GM21723 (cell line): Measurements from ENCODE around the gene PPP1R16B.
"Not testable (repeated sequence)": the region's sequence is repeated elsewhere in the genome, so short reads cannot be mapped to it uniquely, and the experiment has no call there.

Experiments
- ATAC-seq: cut with Tn5 transposase; IDR thresholded peaks from one replicate; pipeline ENCODE4 v1.9.1; 2021; ENCODE audit warnings: mild to moderate bottlenecking, moderate library complexity; ENCODE audit not compliant: unreplicated experiment

PPP1R16B gene

GRCh38 chr20:38842558-38842981 lies 37.1 kb downstream of the PPP1R16B start:
- peak; percentile 92 for ATAC-seq

DNA sequence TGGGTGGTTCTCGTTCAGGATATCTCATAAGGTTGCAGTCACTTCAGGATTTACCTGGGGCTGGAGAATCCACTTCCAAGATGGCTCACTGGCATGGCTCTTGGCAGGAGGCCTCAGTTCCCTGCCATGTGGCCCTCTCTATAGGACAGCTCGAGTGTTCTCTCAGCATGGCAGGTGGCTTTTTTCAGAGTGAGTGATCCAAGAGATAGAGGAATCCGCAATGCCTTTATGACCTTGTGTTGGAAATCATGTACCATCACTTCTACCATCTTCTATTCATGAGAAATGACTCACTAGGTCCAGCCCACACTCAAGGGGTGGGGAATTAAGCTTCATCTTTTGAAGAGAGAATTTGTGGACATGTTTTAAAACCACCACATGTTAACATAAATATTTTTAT lies 37.8 kb downstream of the PPP1R16B start:
- ATAC-seq, result no peak

DNA sequence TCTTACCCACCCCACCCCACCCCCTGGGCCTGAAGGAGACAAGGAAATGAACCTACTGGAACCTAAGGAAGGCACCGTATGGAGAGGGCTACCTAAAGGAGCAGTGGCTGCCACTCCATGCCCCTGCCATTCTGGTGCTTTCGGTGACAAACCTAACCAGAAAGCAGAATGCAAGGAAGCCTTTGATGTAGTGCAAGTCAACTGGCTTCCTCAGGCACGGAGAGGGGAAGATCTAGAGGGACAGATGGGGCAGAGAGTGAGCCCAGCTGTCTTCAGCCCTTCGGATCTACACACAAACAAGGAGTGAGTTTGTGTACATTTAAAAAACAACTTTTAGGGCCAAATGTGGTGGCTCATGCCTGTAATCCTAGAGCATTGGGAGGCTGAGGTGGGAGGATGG lies 39.5 kb downstream of the PPP1R16B start:
- no peak for ATAC-seq

DNA sequence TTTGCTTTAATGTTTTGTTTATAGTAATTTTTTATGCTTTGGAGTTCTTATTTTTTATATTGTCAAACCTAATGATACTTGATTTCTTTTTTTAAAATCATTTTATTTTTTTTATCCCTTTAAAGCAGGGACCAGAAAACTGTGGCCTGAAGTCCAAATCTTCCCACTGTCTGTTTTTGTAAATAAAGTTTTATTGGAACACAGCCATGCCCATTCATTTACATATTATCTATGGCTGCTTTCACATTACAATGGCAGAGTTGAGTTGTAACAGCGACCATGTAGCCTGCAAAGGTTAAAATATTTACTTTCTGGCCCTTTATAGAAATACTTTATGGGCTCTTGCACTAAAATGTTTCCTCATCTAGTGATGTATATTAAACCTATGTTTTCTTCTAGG lies 42.3 kb downstream of the PPP1R16B start:
- no peak for ATAC-seq

DNA sequence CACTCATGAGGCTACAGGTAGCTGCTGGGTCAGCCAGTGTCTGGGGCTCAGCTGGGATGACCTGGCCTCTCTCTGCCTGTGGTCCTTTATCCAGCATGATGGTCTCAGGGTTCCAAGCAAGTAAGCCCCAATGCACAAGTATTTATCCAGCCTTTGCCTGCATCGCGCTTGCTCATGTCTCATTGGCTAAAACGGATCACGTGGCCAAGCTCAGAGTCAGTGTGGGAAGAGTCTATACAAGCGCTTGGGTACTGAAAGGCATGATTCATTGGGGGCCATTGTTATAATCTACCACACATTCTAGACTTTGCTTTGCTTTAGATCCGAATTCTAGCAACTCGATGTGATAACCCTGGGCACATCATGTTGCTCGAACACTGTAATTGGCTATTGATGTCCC lies 48.3 kb downstream of the PPP1R16B start:
- ATAC-seq, result no peak

GRCh38 chr20:38854654-38855066 lies 49.2 kb downstream of the PPP1R16B start:
- no peak for ATAC-seq

GRCh38 chr20:38855356-38855755 lies 49.9 kb downstream of the PPP1R16B start:
- no peak for ATAC-seq

DNA sequence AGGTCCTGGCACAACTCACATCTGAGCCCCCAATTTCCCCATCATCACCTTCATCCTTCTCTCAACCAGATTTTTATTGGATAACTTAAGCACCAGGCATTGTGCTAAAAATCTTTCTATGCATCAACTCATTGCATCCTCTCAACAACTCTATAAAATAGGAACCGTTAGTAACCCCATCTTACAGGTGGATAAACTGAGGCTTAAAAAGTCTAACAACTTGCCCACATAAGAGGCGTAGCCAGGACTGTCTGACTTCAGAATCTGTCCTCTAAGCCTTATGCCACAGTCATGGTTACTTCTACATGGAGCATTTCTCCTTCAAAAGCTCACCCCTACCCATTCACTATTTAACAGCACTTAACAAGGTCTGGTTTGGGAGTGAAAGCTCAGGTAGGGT lies 51.1 kb downstream of the PPP1R16B start:
- no peak for ATAC-seq

GRCh38 chr20:38857703-38858102 lies 52.2 kb downstream of the PPP1R16B start:
- no peak for ATAC-seq

GRCh38 chr20:38859070-38859690 lies 53.7 kb downstream of the PPP1R16B start:
- ATAC-seq, result peak; percentile 40

DNA sequence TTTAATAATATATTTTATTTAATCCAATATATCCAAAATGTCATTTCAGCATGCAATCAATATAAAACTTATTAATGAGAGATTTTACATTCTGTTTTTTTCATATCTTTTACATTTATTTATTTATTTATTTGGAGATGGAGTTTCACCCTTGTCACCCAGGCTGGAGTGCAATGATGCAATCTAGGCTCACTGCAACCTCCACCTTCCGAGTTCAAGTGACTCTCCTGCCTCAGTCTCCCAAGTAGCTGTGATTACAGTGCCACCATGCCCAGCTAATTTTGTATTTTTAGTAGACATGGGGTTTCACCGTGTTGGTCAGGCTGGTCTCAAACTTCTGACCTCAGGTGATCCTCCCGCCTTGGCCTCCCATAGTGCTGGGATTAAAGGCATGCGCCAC lies 54.4 kb downstream of the PPP1R16B start:
- ATAC-seq, result not testable (repeated sequence)

GRCh38 chr20:38861071-38861401 lies 55.5 kb downstream of the PPP1R16B start:
- no peak for ATAC-seq

DNA sequence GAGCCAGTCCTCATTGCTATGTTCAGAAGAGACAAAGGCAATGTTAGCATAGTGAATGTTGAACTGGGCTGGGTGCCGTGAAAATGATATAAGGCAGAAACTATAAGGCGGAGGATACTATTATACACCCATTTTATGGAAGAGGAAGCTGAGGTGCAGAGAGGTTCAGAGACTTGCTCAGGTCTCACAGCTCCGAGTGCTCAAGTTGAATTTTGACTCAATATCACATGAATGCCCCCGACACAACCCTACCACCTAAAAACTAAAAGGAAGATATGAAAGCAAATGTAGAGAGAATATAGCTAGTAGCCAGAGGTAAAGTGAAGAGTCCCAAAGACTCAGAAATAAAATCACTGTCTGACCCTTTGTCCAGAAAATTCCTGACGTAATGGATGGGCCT lies 56.7 kb downstream of the PPP1R16B start:
- ATAC-seq, result no peak

- peak; percentile 71 for ATAC-seq
Measured at GRCh38 chr20:38863024-38863851, 57.7 kb downstream of the PPP1R16B start.

DNA sequence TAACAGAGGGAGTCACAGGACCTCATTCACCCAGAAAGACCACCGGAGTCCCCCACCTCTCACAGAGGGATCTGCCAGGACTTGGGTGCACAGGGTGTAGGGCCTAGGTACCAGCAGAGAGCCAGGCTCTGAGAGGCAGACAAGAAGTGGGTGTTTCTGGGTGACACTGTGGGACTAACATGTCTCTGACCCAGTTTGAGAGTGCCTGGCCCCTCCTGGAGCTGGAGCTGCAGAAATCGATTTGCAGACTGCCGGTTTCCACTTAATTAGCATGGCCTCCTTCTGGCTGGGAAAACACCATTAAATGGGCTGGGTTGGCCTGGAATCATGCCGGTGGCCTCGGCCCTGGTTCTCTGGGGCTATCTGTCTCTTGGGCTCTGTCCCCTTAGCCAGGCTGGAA lies 59.2 kb downstream of the PPP1R16B start:
- no peak for ATAC-seq

DNA sequence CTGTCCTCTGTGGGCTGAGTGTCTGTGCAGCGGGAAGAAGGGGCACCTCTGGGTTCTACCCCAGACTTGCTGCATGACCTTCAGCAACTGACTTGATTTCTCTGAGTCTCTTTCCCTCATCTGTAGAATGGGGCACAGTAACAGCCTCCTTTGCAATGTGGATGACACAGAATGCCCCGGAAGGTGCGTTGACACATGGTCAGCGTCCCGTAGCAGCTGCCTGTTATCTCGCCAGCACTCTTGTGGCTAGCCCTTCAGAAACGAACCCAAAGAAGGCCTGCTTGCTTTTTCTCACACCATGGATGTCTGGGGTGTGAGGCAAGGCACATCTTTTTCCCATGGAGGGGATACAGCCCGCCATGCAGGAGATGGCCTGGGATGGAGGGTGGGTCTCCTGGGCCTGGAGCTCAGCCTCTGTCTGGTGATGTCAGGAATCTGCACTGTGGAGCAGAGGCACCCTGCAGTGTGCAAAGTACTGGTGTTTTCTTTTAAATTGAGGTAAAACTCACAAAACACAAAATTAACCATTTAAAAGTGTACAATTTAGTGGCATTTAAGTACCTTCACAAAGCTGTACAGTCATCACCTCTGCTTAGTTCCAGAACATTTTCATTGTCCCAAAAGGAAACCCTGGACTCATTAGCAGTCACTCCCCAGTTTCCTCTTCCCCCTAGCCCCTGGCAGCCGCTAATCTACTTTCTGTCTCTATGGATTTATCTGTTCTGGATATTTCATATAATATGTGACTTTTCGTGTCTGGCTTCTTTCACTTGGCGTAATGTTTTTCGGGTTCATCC lies 61.0 kb downstream of the PPP1R16B start:
- no peak for ATAC-seq

- ATAC-seq, result no peak
Measured at GRCh38 chr20:38867062-38867359, 61.5 kb downstream of the PPP1R16B start.

- ATAC-seq, result no peak
Measured at GRCh38 chr20:38870733-38871559, 65.4 kb downstream of the PPP1R16B start.

GRCh38 chr20:38871560-38871953 lies 66.1 kb downstream of the PPP1R16B start:
- no peak for ATAC-seq

GRCh38 chr20:38872036-38872435 lies 66.5 kb downstream of the PPP1R16B start:
- ATAC-seq, result no peak

- peak; percentile 3 for ATAC-seq
Measured at GRCh38 chr20:38872491-38873049, 67.1 kb downstream of the PPP1R16B start.
